CMK (cell line): Measurements from ENCODE around the gene PGAP6.

Experiments used
- DNase-seq: peaks from one replicate; pipeline ENCODE4 v3.0.0-alpha.2; 2010; ENCODE audit warnings: low read depth

The PGAP6 gene

GRCh38 chr16:330741-331140 is 51.0 kb downstream of the PGAP6 start:
- no peak for DNase-seq

GRCh38 chr16:325375-326145 is 56.2 kb downstream of the PGAP6 start:
- DNase-seq: no peak

DNA sequence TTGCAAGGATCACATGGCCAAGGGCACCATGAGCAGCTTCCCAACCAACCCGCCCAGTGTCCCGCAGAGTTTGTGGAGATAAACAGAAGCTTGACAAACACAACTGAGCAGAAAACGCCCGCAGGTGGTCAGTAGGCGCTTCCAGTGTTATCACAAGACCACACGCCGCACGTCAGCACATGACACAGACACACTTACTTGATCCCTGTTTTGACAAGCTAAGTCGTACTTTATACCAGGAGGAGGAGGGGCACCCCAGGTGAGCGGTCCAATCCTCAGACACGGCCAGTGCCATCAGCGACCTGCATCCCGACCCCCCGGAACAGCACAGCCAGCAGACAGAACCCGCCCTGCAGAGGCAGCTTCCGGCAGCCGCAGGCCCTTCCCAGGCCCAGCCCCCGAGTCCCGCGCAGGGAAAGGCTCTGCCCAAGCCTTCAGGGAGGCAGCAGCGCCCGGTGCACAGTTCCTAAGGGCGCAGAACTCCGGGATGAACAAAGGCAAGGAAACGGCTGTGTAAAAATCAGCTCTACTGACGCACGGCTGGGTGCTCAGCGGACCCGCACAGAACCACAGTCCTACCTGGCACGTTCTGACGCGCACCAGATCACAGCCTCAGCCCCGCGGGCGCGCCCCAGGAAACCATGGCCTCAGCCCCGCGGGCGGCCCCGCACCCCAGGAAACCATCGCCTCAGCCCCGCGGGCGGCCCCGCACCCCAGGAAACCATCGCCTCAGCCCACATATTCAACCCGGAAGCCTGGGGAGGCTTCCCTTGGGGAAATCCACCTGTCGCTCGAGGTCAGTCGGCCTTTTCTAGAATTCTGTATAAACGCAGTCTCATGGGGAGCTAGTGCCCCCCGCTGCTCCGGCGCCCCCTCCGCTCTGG is 57.1 kb downstream of the PGAP6 start:
- DNase-seq: no peak

GRCh38 chr16:324201-324450 is 57.7 kb downstream of the PGAP6 start:
- no peak for DNase-seq

DNA sequence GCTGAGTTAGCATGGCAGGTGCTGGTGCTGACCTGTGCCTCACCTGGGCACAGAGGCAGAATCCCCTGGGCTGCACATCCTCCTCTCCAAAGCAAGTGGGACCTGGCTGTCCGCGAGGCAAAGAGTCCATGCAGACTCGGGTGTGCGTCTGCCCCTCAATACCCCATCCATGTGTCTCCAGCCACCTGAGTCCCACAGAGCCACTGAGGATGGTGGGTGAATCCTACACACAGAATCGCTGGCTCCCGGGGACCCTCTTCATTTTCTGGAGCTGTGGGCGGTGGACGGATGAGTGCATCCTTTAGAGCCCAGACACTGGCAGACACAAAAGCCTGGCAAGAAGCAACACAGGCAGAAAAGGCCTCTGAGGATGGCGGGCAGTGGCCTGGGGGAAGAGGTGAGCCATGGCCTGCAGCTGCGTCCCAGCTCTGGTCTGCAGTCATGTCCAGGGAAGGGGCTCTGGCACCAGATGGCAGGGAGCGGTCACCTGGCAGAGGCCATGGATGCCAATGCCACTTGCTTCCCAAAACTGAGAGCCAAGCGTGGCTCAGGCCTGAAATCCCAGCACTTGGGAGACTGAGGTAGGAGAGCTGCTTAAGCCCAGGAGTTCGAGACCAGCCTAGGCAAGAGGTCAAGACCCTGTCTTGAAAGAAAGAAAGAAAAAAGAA is 59.2 kb downstream of the PGAP6 start:
- DNase-seq: no peak

DNA sequence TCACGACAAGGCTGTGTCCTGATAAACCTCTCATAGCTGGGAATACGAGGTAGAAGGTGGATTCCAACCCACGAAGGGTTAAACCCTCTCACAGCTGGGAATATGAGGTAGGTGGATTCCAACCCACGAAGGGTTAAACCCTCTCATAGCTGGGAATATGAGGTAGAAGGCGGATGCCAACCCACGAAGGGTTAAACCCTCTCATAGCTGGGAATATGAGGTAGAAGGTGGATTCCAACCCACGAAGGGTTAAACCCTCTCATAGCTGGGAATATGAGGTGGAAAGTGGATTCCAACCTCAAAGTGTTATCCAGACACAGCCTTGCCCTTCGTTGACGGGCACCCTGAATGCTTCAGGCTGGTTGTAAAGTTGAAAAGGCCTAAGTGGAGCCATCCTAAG is 60.2 kb downstream of the PGAP6 start:
- DNase-seq: no peak
